Measurements from ENCODE around the gene ATP5ME. TPM values are rescaled to one million over a fixed set of nuclear protein-coding genes. Genes with fewer than 3 reads are reported as not detected.

ATP5ME gene
- total and polyA plus RNA-seq, 2 donors from 2014 or later = 248 to 1,928 TPM

- Histone ChIP-seq H3K9me3 (ENCODE audit: control insufficient read depth in 2 of 3, insufficient read depth in 1 of 3, low read length in 3 of 3) (no peaks in the 10 kb centered on the region), H3K27ac (ENCODE audit: low read depth in 2 of 2, low read length in 2 of 2) (no peak overlapping the region), H3K4me3 (ENCODE audit: low read length in 3 of 3) (no peak overlapping the region), H3K27me3 (ENCODE audit: control insufficient read depth, insufficient read depth, low read length) (no peaks in the 10 kb centered on the region), H3K9ac (ENCODE audit: low read length in 3 of 3) (no peak overlapping the region), H3K36me3 (ENCODE audit: control insufficient read depth in 2 of 3, insufficient read depth in 3 of 3, low read length in 3 of 3) (peaks cover 0 to 2% (median 0%) of the 10 kb centered on the region in 3 donors), H3K4me1 (ENCODE audit: control insufficient read depth in 2 of 3, insufficient read depth in 2 of 3, low read depth in 1 of 3, low read length in 3 of 3) (peaks cover 0 to 6% (median 0%) of the 10 kb centered on the region in 3 donors)
- FAIRE-seq (no peak), DNase-seq (peak in 2 of 5 donors; percentile 50 to 59)
- TF ChIP-seq CTCF (IDR thresholded peaks at IDR 0.05; ENCODE audit: borderline replicate concordance, extremely low read depth, insufficient read depth) = no peak
- intact Hi-C loops (cut with DNase I) = no loop called here
Observed at GRCh38 chr4:665751-666435, 8.2 kb downstream of the ATP5ME start.

GRCh38 chr4:665381-665750, 8.7 kb downstream of the ATP5ME start:
- no peak for TF ChIP-seq CTCF (IDR thresholded peaks at IDR 0.05; ENCODE audit: borderline replicate concordance, extremely low read depth, insufficient read depth)
- H3K4me1 ChIP-seq (ENCODE audit: control insufficient read depth in 2 of 3, insufficient read depth in 2 of 3, low read depth in 1 of 3, low read length in 3 of 3) = peaks cover 0 to 6% (median 0%) of the 10 kb centered on the region in 3 donors
- intact Hi-C loops (cut with DNase I) = no loop called here
- no peak for FAIRE-seq
- no peak overlapping the region for H3K9ac ChIP-seq (ENCODE audit: low read length in 3 of 3)
- H3K27me3 ChIP-seq (ENCODE audit: control insufficient read depth, insufficient read depth, low read length) = no peaks in the 10 kb centered on the region
- no peak overlapping the region for H3K4me3 ChIP-seq (ENCODE audit: low read length in 3 of 3)
- H3K27ac ChIP-seq (ENCODE audit: low read depth in 2 of 2, low read length in 2 of 2) = no peak overlapping the region
- H3K36me3 ChIP-seq (ENCODE audit: control insufficient read depth in 2 of 3, insufficient read depth in 3 of 3, low read length in 3 of 3) = no peaks in the 10 kb centered on the region
- H3K9me3 ChIP-seq (ENCODE audit: control insufficient read depth in 2 of 3, insufficient read depth in 1 of 3, low read length in 3 of 3) = no peaks in the 10 kb centered on the region
- peak in 2 of 5 donors; percentile 48 to 66 for DNase-seq

DNA sequence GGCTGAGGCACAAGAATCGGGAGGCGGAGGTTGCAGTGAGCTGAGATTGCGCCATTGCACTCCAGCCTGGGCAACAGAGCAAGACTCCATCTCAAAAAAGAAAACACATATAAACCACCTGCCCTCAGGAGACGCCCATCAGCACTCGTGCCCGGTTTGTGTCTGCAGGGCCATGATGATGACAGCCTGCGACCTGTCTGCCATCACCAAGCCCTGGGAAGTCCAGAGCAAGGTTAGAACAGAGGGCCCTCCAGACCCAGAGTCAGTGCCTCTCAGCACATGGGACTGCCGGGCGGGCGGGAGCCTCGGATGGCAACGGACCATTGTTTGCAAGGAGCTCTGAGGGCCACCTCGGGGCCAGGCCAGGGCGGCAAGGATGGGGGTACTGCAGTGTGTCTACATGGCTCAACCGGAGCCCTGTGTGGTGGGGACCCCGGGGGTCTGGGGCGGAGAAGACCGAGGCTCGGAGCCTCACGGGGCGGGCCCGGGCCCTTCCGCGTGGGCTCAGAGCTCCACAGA, 9.3 kb downstream of the ATP5ME start:
- TF ChIP-seq CTCF (IDR thresholded peaks at IDR 0.05; ENCODE audit: borderline replicate concordance, extremely low read depth, insufficient read depth) = no peak
- H3K4me3 ChIP-seq (ENCODE audit: low read length in 3 of 3) = no peak overlapping the region
- no peak overlapping the region for H3K9ac ChIP-seq (ENCODE audit: low read length in 3 of 3)
- H3K9me3 ChIP-seq (ENCODE audit: control insufficient read depth in 2 of 3, insufficient read depth in 1 of 3, low read length in 3 of 3) = no peaks in the 10 kb centered on the region
- intact Hi-C loops (cut with DNase I) = no loop called here
- no peaks in the 10 kb centered on the region for H3K36me3 ChIP-seq (ENCODE audit: control insufficient read depth in 2 of 3, insufficient read depth in 3 of 3, low read length in 3 of 3)
- H3K27me3 ChIP-seq (ENCODE audit: control insufficient read depth, insufficient read depth, low read length) = no peaks in the 10 kb centered on the region
- peaks cover 0 to 6% (median 0%) of the 10 kb centered on the region in 3 donors for H3K4me1 ChIP-seq (ENCODE audit: control insufficient read depth in 2 of 3, insufficient read depth in 2 of 3, low read depth in 1 of 3, low read length in 3 of 3)
- FAIRE-seq = no peak
- DNase-seq = peak in 2 of 5 donors; percentile 57 to 75
- no peak overlapping the region for H3K27ac ChIP-seq (ENCODE audit: low read depth in 2 of 2, low read length in 2 of 2)

Measured in kidney (tissue), 14 donors.